Chondrocyte (in vitro differentiated cells): Measurements from ENCODE around the gene SYNE1. TPM values are rescaled to one million over a fixed set of nuclear protein-coding genes. Genes with fewer than 3 reads are reported as not detected.

Experiments used
- DNase-seq: peaks from one replicate; pipeline ENCODE4 v3.0.0; 2021; ENCODE audit warnings: mixed read lengths, low spot score
- H3K27ac Mint-ChIP-seq: one replicate; pipeline ENCODE4 v1.8.0; 2021; ENCODE audit warnings: mild to moderate bottlenecking, moderate library complexity, mixed read lengths; ENCODE audit not compliant: unreplicated experiment
- H3K27me3 Mint-ChIP-seq: 2 replicates; pipeline ENCODE4 v1.8.0; 2021; ENCODE audit warnings: low read depth, mixed read lengths
- H3K36me3 Mint-ChIP-seq: 2 replicates; pipeline ENCODE4 v1.8.0; 2021; ENCODE audit warnings: low read depth, mixed read lengths
- H3K4me1 Mint-ChIP-seq: 2 replicates; pipeline ENCODE4 v1.8.0; 2021; ENCODE audit warnings: low read depth, mild to moderate bottlenecking, mixed read lengths
- H3K4me3 Mint-ChIP-seq: one replicate; pipeline ENCODE4 v1.8.0; 2021; ENCODE audit warnings: mild to moderate bottlenecking, moderate library complexity, mixed read lengths; ENCODE audit not compliant: unreplicated experiment
- H3K9me3 Mint-ChIP-seq: 2 replicates; pipeline ENCODE4 v1.8.0; 2021; ENCODE audit warnings: low read depth, mixed read lengths
- CTCF ChIP-seq: fragments of 200-600 bp; sonication (generic); IDR thresholded peaks from 2 replicates; pipeline ENCODE4 v1.5.0; 2021; ENCODE audit warnings: antibody characterized with exemption, mild to moderate bottlenecking, moderate library complexity
- total RNA-seq: library from RNA; stranded (reverse); gene quantifications from 3 replicates; pipeline ENCODE4 v1.2.1, GENCODE V29; 2021

SYNE1 gene
- total RNA-seq, 1 donor from 2014 or later = 151 TPM

GRCh38 chr6:152312434-152312833 is 324.7 kb downstream of the SYNE1 start:
- Mint-ChIP-seq H3K27ac (no peak overlapping the region), H3K27me3 (no peaks in the 10 kb centered on the region), H3K9me3 (no peaks in the 10 kb centered on the region), H3K4me3 (no peak overlapping the region), H3K36me3 (peaks cover 53% of the 10 kb centered on the region), H3K4me1 (peaks cover 34% of the 10 kb centered on the region)
- no peak for TF ChIP-seq CTCF
- DNase-seq = no peak

DNA sequence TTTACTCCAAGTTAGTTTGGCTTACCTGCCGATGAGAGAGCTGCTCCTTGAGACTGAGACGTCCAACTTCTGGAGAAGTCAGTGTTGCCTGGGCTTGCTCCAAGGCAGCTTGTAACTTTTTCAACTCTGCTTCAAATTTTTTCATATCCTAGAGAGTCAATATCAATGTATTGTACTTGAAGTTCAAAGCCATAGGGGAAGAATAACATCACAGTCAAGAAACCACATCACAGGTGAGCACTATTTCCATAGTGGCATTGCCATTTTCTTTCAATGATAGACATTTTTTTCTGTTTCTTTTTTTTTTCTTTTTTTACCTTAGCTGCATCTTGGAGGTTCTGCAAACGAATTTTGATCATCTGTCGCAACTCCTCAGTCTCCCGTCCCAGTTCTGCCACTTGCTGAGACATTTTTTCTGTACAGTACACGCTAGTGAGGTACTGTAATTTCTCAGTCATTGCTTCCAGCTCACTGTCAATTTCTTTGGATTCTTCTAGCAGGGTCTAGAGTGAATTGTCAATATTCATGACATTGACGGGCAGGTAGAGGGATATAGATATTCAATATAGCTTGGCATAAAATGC is 326.7 kb downstream of the SYNE1 start:
- TF ChIP-seq CTCF = no peak
- no peaks in the 10 kb centered on the region for H3K27me3 Mint-ChIP-seq
- H3K9me3 Mint-ChIP-seq = no peaks in the 10 kb centered on the region
- no peak overlapping the region for H3K4me3 Mint-ChIP-seq
- H3K36me3 Mint-ChIP-seq = peaks cover 47% of the 10 kb centered on the region
- no peak overlapping the region for H3K27ac Mint-ChIP-seq
- peaks cover 20% of the 10 kb centered on the region for H3K4me1 Mint-ChIP-seq
- DNase-seq = no peak

DNA sequence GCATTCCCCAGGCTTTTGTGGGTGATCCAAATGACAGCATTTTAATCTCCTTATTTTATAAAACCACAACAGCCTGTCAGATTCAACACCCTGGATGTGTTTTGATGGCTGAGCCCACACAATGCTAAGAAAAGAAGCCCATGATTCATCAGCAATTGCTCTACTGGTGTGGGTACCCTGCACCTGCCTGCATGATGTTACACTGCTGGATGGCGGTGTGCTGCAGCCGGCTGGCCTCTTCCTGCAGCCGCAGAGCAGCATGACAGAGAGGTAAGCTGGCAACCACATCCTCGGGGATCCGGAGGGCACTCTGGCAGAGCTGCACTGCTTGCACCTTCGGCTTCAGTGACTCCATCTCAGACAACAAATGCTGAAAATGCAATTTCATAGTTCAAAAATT is 327.5 kb downstream of the SYNE1 start:
- DNase-seq = no peak
- H3K36me3 Mint-ChIP-seq = peaks cover 45% of the 10 kb centered on the region
- peaks cover 17% of the 10 kb centered on the region for H3K4me1 Mint-ChIP-seq
- no peak for TF ChIP-seq CTCF
- no peaks in the 10 kb centered on the region for H3K27me3 Mint-ChIP-seq
- H3K4me3 Mint-ChIP-seq = no peak overlapping the region
- H3K9me3 Mint-ChIP-seq = no peaks in the 10 kb centered on the region
- H3K27ac Mint-ChIP-seq = no peak overlapping the region

DNA sequence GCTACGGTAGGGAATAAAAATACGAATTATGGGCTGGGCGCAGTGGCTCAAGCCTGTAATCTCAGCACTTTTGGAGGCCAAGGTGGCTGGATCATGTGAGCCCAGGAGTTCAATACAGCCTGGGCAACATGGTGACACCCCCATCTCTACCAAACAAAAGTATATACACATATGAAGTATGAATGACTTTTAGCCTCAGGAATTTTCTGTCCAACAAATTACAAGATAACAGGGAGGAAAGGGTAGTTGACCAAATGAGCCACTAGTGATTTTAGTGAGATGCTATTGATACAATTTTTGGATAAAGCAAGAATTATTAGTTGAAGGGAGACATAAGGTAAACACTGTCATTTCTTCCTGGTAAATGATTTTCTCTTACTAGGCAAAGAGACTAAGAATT is 328.2 kb downstream of the SYNE1 start:
- Mint-ChIP-seq H3K36me3 (peaks cover 43% of the 10 kb centered on the region), H3K9me3 (no peaks in the 10 kb centered on the region), H3K27me3 (no peaks in the 10 kb centered on the region), H3K27ac (no peak overlapping the region), H3K4me3 (no peak overlapping the region), H3K4me1 (peaks cover 10% of the 10 kb centered on the region)
- no peak for TF ChIP-seq CTCF
- DNase-seq = no peak

GRCh38 chr6:152308306-152308705 is 328.9 kb downstream of the SYNE1 start:
- H3K27me3 Mint-ChIP-seq = no peaks in the 10 kb centered on the region
- no peak overlapping the region for H3K4me3 Mint-ChIP-seq
- H3K27ac Mint-ChIP-seq = peak overlapping the region; percentile 82
- no peak for TF ChIP-seq CTCF
- no peak for DNase-seq
- H3K36me3 Mint-ChIP-seq = peaks cover 40% of the 10 kb centered on the region
- H3K4me1 Mint-ChIP-seq = peaks cover 4% of the 10 kb centered on the region
- H3K9me3 Mint-ChIP-seq = no peaks in the 10 kb centered on the region
